GM12878 (cell line): ENCODE measurements around the gene ITGA2. TPM values are rescaled to one million over a fixed set of nuclear protein-coding genes. Genes with fewer than 3 reads are reported as not detected.

ENCODE experiments used
- ATAC-seq: fragments of 200-7000 bp; cut with Tn5 transposase; 3 replicates; pipeline ENCODE4 v1.9.1; 2020; ENCODE audit warnings: mild to moderate bottlenecking, moderate library complexity
- BruUV-seq: library from RNA; stranded (reverse); fragments of 400-500 nt; replicated peaks from 2 replicates; lab custom pipeline; 2021; lab: Mats Ljungman, UMichigan
- CTCF ChIA-PET: fragments of 300-600 bp; sonication (Branson Sonifier 250); formaldehyde crosslinking; extraction: SDS; loops from one replicate; lab custom pipeline; 2021; ENCODE audit warnings: inconsistent platforms; lab: Yijun Ruan, JAX
- POLR2A ChIA-PET: fragments of 350-600 bp; formaldehyde crosslinking; extraction: SDS; loops from one replicate; lab custom pipeline; 2021; ENCODE audit warnings: inconsistent platforms; lab: Charles Lee
- RAD21 ChIA-PET: fragments of 300-600 bp; sonication (Branson Sonifier 250); formaldehyde crosslinking; loops from one replicate; lab custom pipeline; 2023; ENCODE audit warnings: antibody characterized with exemption; ENCODE audit not compliant: unreplicated experiment; lab: Charles Lee
- SMC1A ChIA-PET: fragments of 300-600 bp; sonication (Branson Sonifier 250); formaldehyde crosslinking; loops from one replicate; lab custom pipeline; 2023; ENCODE audit not compliant: unreplicated experiment, uncharacterized antibody; lab: Charles Lee
- DNase-seq: peaks from one replicate; pipeline ENCODE4 v3.0.0-alpha.2; 2011; ENCODE audit warnings: low read depth, low spot score
- FAIRE-seq: peaks from 3 replicates; lab custom pipeline; 2011; peaks lifted over from hg19 to GRCh38; lab: Jason Lieb, UNC
- H2AFZ ChIP-seq: 2 replicates; pipeline ENCODE4 v1.6.0; 2011; ENCODE audit warnings: low read depth, low read length, control low read depth; ENCODE audit not compliant: control insufficient read depth
- H3K27ac ChIP-seq: 2 replicates; pipeline ENCODE4 v1.5.1; 2011; ENCODE audit warnings: control low read depth; ENCODE audit not compliant: control insufficient read depth, insufficient read depth
- H3K27me3 ChIP-seq, 2 experiments: replicated peaks in 1 of 2; 2 replicates each; pipeline versions ENCODE4 v1.6.0 to v1.6.1; 2011; ENCODE audit warnings: low read length in 1 of 2; ENCODE audit not compliant: control insufficient read depth in 2 of 2, insufficient read depth in 2 of 2
- H3K36me3 ChIP-seq, 2 experiments: 2 replicates each; pipeline ENCODE4 v1.5.1; 2011; ENCODE audit warnings: low read length in 1 of 2; ENCODE audit not compliant: control insufficient read depth in 2 of 2, insufficient read depth in 2 of 2
- H3K4me1 ChIP-seq: 2 replicates; pipeline ENCODE4 v1.6.1; 2011; ENCODE audit warnings: mild to moderate bottlenecking, low read length, moderate library complexity, mixed read lengths; ENCODE audit not compliant: control insufficient read depth, insufficient read depth
- H3K4me2 ChIP-seq: 2 replicates; pipeline ENCODE4 v1.6.0; 2011; ENCODE audit warnings: control low read depth; ENCODE audit not compliant: control insufficient read depth, insufficient read depth
- H3K4me3 ChIP-seq: fragments of 200-600 bp; sonication (generic); 2 replicates; pipeline ENCODE4 v1.5.1; 2016
- H3K79me2 ChIP-seq: 2 replicates; pipeline ENCODE4 v1.6.0; 2011; ENCODE audit warnings: low read length; ENCODE audit not compliant: control insufficient read depth, insufficient read depth
- H3K9ac ChIP-seq: 2 replicates; pipeline ENCODE4 v1.8.0; 2011; ENCODE audit warnings: low read length, control low read depth, mixed read lengths; ENCODE audit not compliant: control insufficient read depth, insufficient read depth
- H3K9me3 ChIP-seq: replicated peaks from 3 replicates; pipeline ENCODE4 v1.5.1; 2011; ENCODE audit warnings: mild to moderate bottlenecking, low read length; ENCODE audit not compliant: control insufficient read depth, insufficient read depth
- H4K20me1 ChIP-seq: 2 replicates; pipeline ENCODE4 v1.6.0; 2011; ENCODE audit not compliant: control insufficient read depth, insufficient read depth
- CBX3 ChIP-seq: fragments of 200-600 bp; sonication (generic); IDR thresholded peaks from 2 replicates; pipeline ENCODE4 v1.6.1; 2016; ENCODE audit warnings: low read depth, borderline replicate concordance
- ESRRA ChIP-seq: IDR thresholded peaks from 2 replicates; pipeline ENCODE4 v1.6.1; 2012; ENCODE audit warnings: mild to moderate bottlenecking, low read length, improper control_type of control experiment
- IKZF1 ChIP-seq: fragments of 450-650 bp; conservative IDR thresholded peaks from 2 replicates; pipeline ENCODE4 v1.6.1; 2017; ENCODE audit warnings: antibody characterized with exemption, mild to moderate bottlenecking
- MTA2 ChIP-seq: fragments of 450-650 bp; IDR thresholded peaks from 2 replicates; pipeline ENCODE4 v1.6.1; 2016; ENCODE audit warnings: low read depth, mild to moderate bottlenecking, moderate library complexity
- PAX8 ChIP-seq: fragments of 450-650 bp; IDR thresholded peaks from 2 replicates; pipeline ENCODE4 v1.6.1; 2017; ENCODE audit warnings: mild to moderate bottlenecking, moderate library complexity
- RAD51 ChIP-seq: fragments of 450-650 bp; IDR thresholded peaks from 2 replicates; pipeline ENCODE4 v1.6.1; 2016; ENCODE audit warnings: moderate library complexity, mild to moderate bottlenecking, inconsistent platforms
- SMARCA5 ChIP-seq: fragments of 450-650 bp; IDR thresholded peaks from 2 replicates; pipeline ENCODE4 v1.6.1; 2017; ENCODE audit warnings: mild to moderate bottlenecking
- SPI1 ChIP-seq: IDR thresholded peaks from 2 replicates; pipeline ENCODE4 v1.6.1; 2011; ENCODE audit warnings: low read depth, mild to moderate bottlenecking, low read length, moderate library complexity, borderline replicate concordance; ENCODE audit not compliant: insufficient read depth
- USF2 ChIP-seq: IDR thresholded peaks from 2 replicates; pipeline ENCODE4 v1.6.1; 2011; ENCODE audit warnings: low read depth, low read length, improper control_type of control experiment, borderline replicate concordance
- WGBS: methylation state at CpG from one replicate; pipeline ENCODE4 v1.1.6; 2016; ENCODE audit warnings: low lambda C conversion rate; ENCODE audit not compliant: insufficient replicate concordance, insufficient coverage; ENCODE audit errors: missing lambda C conversion rate; 5-methylcytosine and 5-hydroxymethylcytosine counted together
- in situ Hi-C: fragments of 300-500 bp; cut with MboI; formaldehyde crosslinking; loops from 9 replicates; pipeline ENCODE4 v1.14.3; 2018; ENCODE audit warnings: mixed read lengths
- intact Hi-C: fragments of 100-400 bp; cut with micrococcal nuclease; formaldehyde crosslinking; loops from one replicate; pipeline ENCODE4 v1.14.2; 2022; ENCODE audit not compliant: unreplicated experiment
- polyA plus RNA-seq, 11 experiments: library from polyadenylated mRNA; depleted of rRNA in 4 of 11; unstranded in 6 of 11; stranded (reverse) in 5 of 11; fragments of >200 nt; fragmentation: Nextera tagmentation in 4 of 11; fragmentation: Illumina TruSeq in 1 of 11; extraction: Ambion mirVana in 4 of 11; extraction: Trizol in 1 of 11; gene quantifications; 1 replicate in 1 of 11; 2 replicates in 10 of 11; pipeline versions ENCODE4 v1.2.1 to v1.2.3, GENCODE V29; 2011 to 2016; ENCODE audit warnings: inconsistent platforms in 2 of 11, missing spikeins in 2 of 11, low read depth in 1 of 11
- total RNA-seq, 4 experiments: library from RNA; depleted of rRNA in 3 of 4; stranded (reverse); fragments of >200 nt in 3 of 4; fragmentation: Illumina TruSeq in 1 of 4; extraction: Trizol in 1 of 4; gene quantifications; 2 replicates each; pipeline versions ENCODE4 v1.2.1 to v1.2.3, GENCODE V29; 2013 to 2021

Gene ITGA2
- total and polyA plus RNA-seq, 10 of the 15 experiments (the other 5 are each of a cell fraction or from before 2014, with no cell fraction given): under 0.01 to 0.13 (median 0.03) TPM; not detected in 6

DNA sequence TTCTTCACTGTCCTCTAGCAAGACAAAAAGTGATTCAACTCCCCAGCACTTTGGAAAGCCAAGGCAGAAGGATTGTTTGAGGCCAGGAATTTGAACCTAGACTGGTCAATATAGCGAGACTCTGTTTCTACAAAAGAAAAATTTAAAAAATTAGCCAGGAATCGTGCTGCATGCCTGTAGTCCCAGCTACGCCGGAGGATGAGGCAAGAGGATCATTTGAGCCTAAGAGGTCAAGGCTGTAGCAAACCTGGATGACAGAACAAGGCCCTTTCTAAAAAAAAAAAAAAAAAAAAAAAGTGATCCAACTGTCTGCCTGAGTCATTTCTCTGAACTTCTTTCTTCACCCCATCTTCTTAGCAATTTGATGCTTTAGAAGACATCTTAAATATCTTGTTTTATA is 12.4 kb downstream of the ITGA2 start:
- intact Hi-C loops (no loop called here), in situ Hi-C loops (no loop called here)
- Histone ChIP-seq H3K79me2 (no peaks in the 10 kb centered on the region), H3K27ac (no peak overlapping the region), H3K4me3 (no peak overlapping the region), H4K20me1 (no peaks in the 10 kb centered on the region), H3K9me3 (no peaks in the 10 kb centered on the region), H3K4me1 (no peaks in the 10 kb centered on the region), H3K36me3 (no peaks in the 10 kb centered on the region), H3K9ac (no peak overlapping the region), H3K4me2 (no peak overlapping the region), H2AFZ (no peak overlapping the region), H3K27me3 (no peaks in the 10 kb centered on the region)
- TF ChIP-seq CBX3 (no peak), SMARCA5 (no peak), MTA2 (no peak), ESRRA (no peak), USF2 (no peak), RAD51 (no peak), SPI1 (no peak), IKZF1 (no peak), PAX8 (no peak)
- ChIA-PET POLR2A (no interaction called here), RAD21 (no interaction called here), SMC1A (interaction anchor here (0.6 kb wide), 1 partner anchor 41 kb away, joined by 3 read pairs; no protein-coding TSS in a partner anchor), CTCF (interaction anchor here (0.6 kb wide), 1 partner anchor 50 kb away, joined by 4 read pairs; no protein-coding TSS in a partner anchor)
- DNase-seq (no peak), ATAC-seq (no peak), FAIRE-seq (no peak)
- BruUV-seq: no TSS peak
- 45% methylated on average over 4 of the region's 4 CpGs for WGBS
